C4-2B (cell line): ENCODE measurements around the gene RHCE.
"Not testable (repeated sequence)": the region's sequence is repeated elsewhere in the genome, so short reads cannot be mapped to it uniquely, and the experiment has no call there.

Experiments used
- CTCF ChIP-seq: fragments of 450-650 bp; conservative IDR thresholded peaks from 2 replicates; pipeline ENCODE4 v1.5.1; 2017; ENCODE audit warnings: mild to moderate bottlenecking
- ZFX ChIP-seq: fragments of 450-650 bp; IDR thresholded peaks from 2 replicates; pipeline ENCODE4 v1.6.1; 2017

- TF ChIP-seq CTCF, ZFX: not testable (repeated sequence)
Observed at GRCh38 chr1:25369691-25370271, 50.8 kb downstream of the RHCE start.
